ENCODE results near the gene LRCH3.

Gene LRCH3

GRCh38 chr3:197829397-197830045, 38.5 kb downstream of the LRCH3 start:
- DNase-seq, result no peak
- H3K79me1 ChIP-seq (replicated peaks; ENCODE audit: low read length, poor library complexity, severe bottlenecking), result peaks cover 11% of the 10 kb centered on the region
- H3K27me3 ChIP-seq (ENCODE audit: control insufficient read depth in 1 of 2, insufficient read depth in 1 of 2, low read length in 2 of 2), result no peaks in the 10 kb centered on the region
- no peak overlapping the region for H3K4me2 ChIP-seq (ENCODE audit: low read length, poor library complexity, severe bottlenecking)
- H3K23ac ChIP-seq (ENCODE audit: low read length in 2 of 2), result no peak overlapping the region
- no peak overlapping the region for H3K4me3 ChIP-seq (ENCODE audit: insufficient read depth in 1 of 2, low read depth in 1 of 2, low read length in 2 of 2)
- WGBS, result 95% methylated on average over 2 of the region's 3 CpGs
- no peak overlapping the region for H2AFZ ChIP-seq (ENCODE audit: low read depth, low read length)
- no peaks in the 10 kb centered on the region for H3K9me3 ChIP-seq (ENCODE audit: control insufficient read depth, low read length)
- no peak overlapping the region for H3K18ac ChIP-seq (ENCODE audit: low read depth in 1 of 2, low read length in 2 of 2)
- peaks cover 20 to 82% of the 10 kb centered on the region in 2 experiments for H3K36me3 ChIP-seq (ENCODE audit: control insufficient read depth in 1 of 2, insufficient read depth in 2 of 2, low read depth in 1 of 2, low read length in 2 of 2)
- no peak overlapping the region for H4K8ac ChIP-seq (ENCODE audit: low read length)
- H2BK12ac ChIP-seq (ENCODE audit: low read length in 2 of 2), result no peak overlapping the region
- no peak overlapping the region for H3K4ac ChIP-seq (ENCODE audit: low read depth in 1 of 2, low read length in 2 of 2)
- H3K9ac ChIP-seq (ENCODE audit: low read length), result no peak overlapping the region
- no peak overlapping the region for H2AK5ac ChIP-seq (ENCODE audit: low read length, severe bottlenecking)
- no peak overlapping the region for H2BK15ac ChIP-seq (ENCODE audit: low read depth, poor library complexity, severe bottlenecking)
- H2BK5ac ChIP-seq (ENCODE audit: low read depth, low read length, poor library complexity, severe bottlenecking), result no peak overlapping the region
- H3K27ac ChIP-seq (ENCODE audit: low read length, poor library complexity, severe bottlenecking), result no peak overlapping the region
- H3K4me1 ChIP-seq (ENCODE audit: control insufficient read depth, insufficient read depth, low read depth, low read length), result no peaks in the 10 kb centered on the region
- no peak overlapping the region for H4K91ac ChIP-seq (ENCODE audit: low read length)
- H3K14ac ChIP-seq (ENCODE audit: low read length in 2 of 2), result no peak overlapping the region
- no peak overlapping the region for H2BK120ac ChIP-seq (ENCODE audit: low read depth, low read length)

- Histone ChIP-seq H3K18ac (ENCODE audit: low read depth in 1 of 2, low read length in 2 of 2) (no peak overlapping the region), H3K9ac (ENCODE audit: low read length) (no peak overlapping the region), H3K9me3 (ENCODE audit: control insufficient read depth, low read length) (no peaks in the 10 kb centered on the region), H3K14ac (ENCODE audit: low read length in 2 of 2) (no peak overlapping the region), H2BK120ac (ENCODE audit: low read depth, low read length) (no peak overlapping the region), H3K36me3 (ENCODE audit: control insufficient read depth in 1 of 2, insufficient read depth in 2 of 2, low read depth in 1 of 2, low read length in 2 of 2) (peaks cover 23 to 88% of the 10 kb centered on the region in 2 experiments), H2BK12ac (ENCODE audit: low read length in 2 of 2) (no peak overlapping the region), H2BK5ac (ENCODE audit: low read depth, low read length, poor library complexity, severe bottlenecking) (no peak overlapping the region), H3K4me2 (ENCODE audit: low read length, poor library complexity, severe bottlenecking) (no peak overlapping the region), H3K4ac (ENCODE audit: low read depth in 1 of 2, low read length in 2 of 2) (no peak overlapping the region), H3K23ac (ENCODE audit: low read length in 2 of 2) (no peak overlapping the region), H4K8ac (ENCODE audit: low read length) (no peak overlapping the region), H3K4me1 (ENCODE audit: control insufficient read depth, insufficient read depth, low read depth, low read length) (no peaks in the 10 kb centered on the region), H2AFZ (ENCODE audit: low read depth, low read length) (no peak overlapping the region), H3K27me3 (ENCODE audit: control insufficient read depth in 1 of 2, insufficient read depth in 1 of 2, low read length in 2 of 2) (no peaks in the 10 kb centered on the region), H2BK15ac (ENCODE audit: low read depth, poor library complexity, severe bottlenecking) (no peak overlapping the region), H2AK5ac (ENCODE audit: low read length, severe bottlenecking) (no peak overlapping the region), H4K91ac (ENCODE audit: low read length) (no peak overlapping the region), H3K4me3 (ENCODE audit: insufficient read depth in 1 of 2, low read depth in 1 of 2, low read length in 2 of 2) (no peak overlapping the region), H3K79me1 (replicated peaks; ENCODE audit: low read length, poor library complexity, severe bottlenecking) (peaks cover 11% of the 10 kb centered on the region), H3K27ac (ENCODE audit: low read length, poor library complexity, severe bottlenecking) (no peak overlapping the region)
- DNase-seq, result no peak
- 93% methylated on average over 6 of the region's 6 CpGs for WGBS
Measured at GRCh38 chr3:197830308-197830966, 39.4 kb downstream of the LRCH3 start.

GRCh38 chr3:197830967-197831313, 39.9 kb downstream of the LRCH3 start:
- Histone ChIP-seq H4K8ac (ENCODE audit: low read length) (no peak overlapping the region), H2BK5ac (ENCODE audit: low read depth, low read length, poor library complexity, severe bottlenecking) (no peak overlapping the region), H3K23ac (ENCODE audit: low read length in 2 of 2) (no peak overlapping the region), H2BK12ac (ENCODE audit: low read length in 2 of 2) (no peak overlapping the region), H3K4me2 (ENCODE audit: low read length, poor library complexity, severe bottlenecking) (no peak overlapping the region), H3K14ac (ENCODE audit: low read length in 2 of 2) (no peak overlapping the region), H3K27me3 (ENCODE audit: control insufficient read depth in 1 of 2, insufficient read depth in 1 of 2, low read length in 2 of 2) (no peaks in the 10 kb centered on the region), H2BK120ac (ENCODE audit: low read depth, low read length) (no peak overlapping the region), H3K4me3 (ENCODE audit: insufficient read depth in 1 of 2, low read depth in 1 of 2, low read length in 2 of 2) (no peak overlapping the region), H3K79me1 (replicated peaks; ENCODE audit: low read length, poor library complexity, severe bottlenecking) (peaks cover 13% of the 10 kb centered on the region), H3K27ac (ENCODE audit: low read length, poor library complexity, severe bottlenecking) (no peak overlapping the region), H2AK5ac (ENCODE audit: low read length, severe bottlenecking) (no peak overlapping the region), H3K9me3 (ENCODE audit: control insufficient read depth, low read length) (no peaks in the 10 kb centered on the region), H3K36me3 (ENCODE audit: control insufficient read depth in 1 of 2, insufficient read depth in 2 of 2, low read depth in 1 of 2, low read length in 2 of 2) (peaks cover 23 to 92% of the 10 kb centered on the region in 2 experiments), H3K9ac (ENCODE audit: low read length) (no peak overlapping the region), H3K4me1 (ENCODE audit: control insufficient read depth, insufficient read depth, low read depth, low read length) (no peaks in the 10 kb centered on the region), H2BK15ac (ENCODE audit: low read depth, poor library complexity, severe bottlenecking) (no peak overlapping the region), H2AFZ (ENCODE audit: low read depth, low read length) (no peak overlapping the region), H3K18ac (ENCODE audit: low read depth in 1 of 2, low read length in 2 of 2) (no peak overlapping the region), H4K91ac (ENCODE audit: low read length) (no peak overlapping the region), H3K4ac (ENCODE audit: low read depth in 1 of 2, low read length in 2 of 2) (no peak overlapping the region)
- 99% methylated on average over 6 of the region's 8 CpGs for WGBS
- no peak for DNase-seq

- no peak overlapping the region for H2BK5ac ChIP-seq (ENCODE audit: low read depth, low read length, poor library complexity, severe bottlenecking)
- no peaks in the 10 kb centered on the region for H3K4me1 ChIP-seq (ENCODE audit: control insufficient read depth, insufficient read depth, low read depth, low read length)
- H2AFZ ChIP-seq (ENCODE audit: low read depth, low read length), result no peak overlapping the region
- no peak overlapping the region for H3K14ac ChIP-seq (ENCODE audit: low read length in 2 of 2)
- no peak overlapping the region for H2BK120ac ChIP-seq (ENCODE audit: low read depth, low read length)
- H2BK12ac ChIP-seq (ENCODE audit: low read length in 2 of 2), result no peak overlapping the region
- 98% methylated on average over 4 of the region's 8 CpGs for WGBS
- no peak overlapping the region for H2AK5ac ChIP-seq (ENCODE audit: low read length, severe bottlenecking)
- no peak overlapping the region for H3K18ac ChIP-seq (ENCODE audit: low read depth in 1 of 2, low read length in 2 of 2)
- H3K4me3 ChIP-seq (ENCODE audit: insufficient read depth in 1 of 2, low read depth in 1 of 2, low read length in 2 of 2), result no peak overlapping the region
- H4K8ac ChIP-seq (ENCODE audit: low read length), result no peak overlapping the region
- H4K91ac ChIP-seq (ENCODE audit: low read length), result no peak overlapping the region
- H3K79me1 ChIP-seq (replicated peaks; ENCODE audit: low read length, poor library complexity, severe bottlenecking), result peaks cover 13% of the 10 kb centered on the region
- peaks cover 20 to 92% of the 10 kb centered on the region in 2 experiments for H3K36me3 ChIP-seq (ENCODE audit: control insufficient read depth in 1 of 2, insufficient read depth in 2 of 2, low read depth in 1 of 2, low read length in 2 of 2)
- no peaks in the 10 kb centered on the region for H3K9me3 ChIP-seq (ENCODE audit: control insufficient read depth, low read length)
- DNase-seq, result no peak
- H3K27me3 ChIP-seq (ENCODE audit: control insufficient read depth in 1 of 2, insufficient read depth in 1 of 2, low read length in 2 of 2), result no peaks in the 10 kb centered on the region
- H3K4ac ChIP-seq (ENCODE audit: low read depth in 1 of 2, low read length in 2 of 2), result no peak overlapping the region
- H3K9ac ChIP-seq (ENCODE audit: low read length), result no peak overlapping the region
- H3K27ac ChIP-seq (ENCODE audit: low read length, poor library complexity, severe bottlenecking), result no peak overlapping the region
- H2BK15ac ChIP-seq (ENCODE audit: low read depth, poor library complexity, severe bottlenecking), result no peak overlapping the region
- no peak overlapping the region for H3K4me2 ChIP-seq (ENCODE audit: low read length, poor library complexity, severe bottlenecking)
- H3K23ac ChIP-seq (ENCODE audit: low read length in 2 of 2), result no peak overlapping the region
Measured at GRCh38 chr3:197833930-197834715, 43.1 kb downstream of the LRCH3 start.
